B cell (primary cell): Measurements from ENCODE around the gene SIGMAR1. TPM values are rescaled to one million over a fixed set of nuclear protein-coding genes. Genes with fewer than 3 reads are reported as not detected.

ENCODE experiments used
- ATAC-seq: fragments of 200-7000 bp; cut with Tn5 transposase; one replicate; pipeline ENCODE4 v1.10.0; 2021; ENCODE audit warnings: low read depth, mild to moderate bottlenecking, moderate number of reproducible peaks, moderate library complexity
- CTCF ChIA-PET: fragments of 350-600 bp; sonication (Branson Sonifier 250); formaldehyde crosslinking; loops from one replicate; lab custom pipeline; 2021; ENCODE audit warnings: antibody characterized with exemption, inconsistent platforms; lab: Charles Lee
- POLR2A ChIA-PET: fragments of 350-600 bp; sonication (Branson Sonifier 250); formaldehyde crosslinking; loops from one replicate; lab custom pipeline; 2021; ENCODE audit warnings: antibody characterized with exemption; lab: Charles Lee
- DNase-seq: peaks from one replicate; pipeline ENCODE4 v3.0.0; 2013
- H2AFZ ChIP-seq: 2 replicates; pipeline ENCODE4 v1.6.1; 2012; ENCODE audit warnings: mild to moderate bottlenecking, low read depth, low read length; ENCODE audit not compliant: insufficient read depth, poor library complexity, severe bottlenecking
- H3K27ac ChIP-seq, 2 donors: 1 replicate in 1 of 2; 2 replicates in 1 of 2; pipeline ENCODE4 v1.5.1; 2012 to 2013; ENCODE audit warnings: low read length in 2 of 2, mild to moderate bottlenecking in 2 of 2, moderate library complexity in 1 of 2
- H3K27me3 ChIP-seq, 4 experiments: fragments of 200-600 bp in 1 of 4; sonication (generic) in 1 of 4; replicated peaks in 1 of 4; 1 replicate in 2 of 4; 2 replicates in 2 of 4; pipeline versions ENCODE4 v1.6.1 to v1.7.0; 2013 to 2016; ENCODE audit warnings: low read length in 3 of 4, mild to moderate bottlenecking in 2 of 4, mixed read lengths in 1 of 4, moderate library complexity in 1 of 4; ENCODE audit not compliant: insufficient read depth in 4 of 4, control insufficient read depth in 3 of 4; ENCODE audit errors: control extremely low read depth in 1 of 4
- H3K36me3 ChIP-seq, 2 experiments: replicated peaks in 1 of 2; 1 replicate in 1 of 2; 2 replicates in 1 of 2; pipeline versions ENCODE4 v1.6.1 to v1.7.1; 2013; ENCODE audit warnings: low read length in 1 of 2; ENCODE audit not compliant: insufficient read depth in 2 of 2, control insufficient read depth in 1 of 2; ENCODE audit errors: control extremely low read depth in 1 of 2, extremely low read depth in 1 of 2
- H3K4me1 ChIP-seq, 2 donors: fragments of 200-600 bp in 1 of 2; sonication (generic) in 1 of 2; 1 replicate in 1 of 2; 2 replicates in 1 of 2; pipeline versions ENCODE4 v1.5.1 to v1.6.1; 2013 to 2017; ENCODE audit warnings: low read length in 2 of 2; ENCODE audit not compliant: control insufficient read depth in 2 of 2, insufficient read depth in 2 of 2
- H3K4me2 ChIP-seq: replicated peaks from 2 replicates; pipeline ENCODE3; 2012; ENCODE audit warnings: mild to moderate bottlenecking, low read depth, low read length; ENCODE audit not compliant: poor library complexity, severe bottlenecking
- H3K4me3 ChIP-seq, 5 experiments: fragments of 200-600 bp in 1 of 5; sonication (generic) in 1 of 5; 1 replicate in 3 of 5; 2 replicates in 2 of 5; pipeline versions ENCODE4 v1.5.1 to v1.7.0; 2011 to 2016; ENCODE audit warnings: low read length in 4 of 5, mild to moderate bottlenecking in 4 of 5, low read depth in 2 of 5, control low read depth in 1 of 5, moderate library complexity in 1 of 5; ENCODE audit not compliant: insufficient read depth in 1 of 5; ENCODE audit errors: control extremely low read depth in 1 of 5, extremely low read depth in 1 of 5
- H3K79me2 ChIP-seq: fragments of 200-600 bp; sonication (generic); one replicate; pipeline ENCODE4 v1.6.0; 2016; ENCODE audit warnings: low read length; ENCODE audit not compliant: control insufficient read depth, insufficient read depth
- H3K9ac ChIP-seq: fragments of 200-600 bp; sonication (generic); 2 replicates; pipeline ENCODE4 v1.6.1; 2017; ENCODE audit warnings: mild to moderate bottlenecking, low read length, moderate library complexity
- H3K9me3 ChIP-seq, 3 donors: one replicate each; pipeline versions ENCODE4 v1.6.1 to v1.7.1; 2013; ENCODE audit warnings: low read length in 2 of 3; ENCODE audit not compliant: control insufficient read depth in 2 of 3, insufficient read depth in 1 of 3; ENCODE audit errors: control extremely low read depth in 1 of 3
- H4K20me1 ChIP-seq: 2 replicates; pipeline ENCODE4 v1.6.0; 2012; ENCODE audit warnings: mild to moderate bottlenecking, low read length; ENCODE audit not compliant: insufficient read depth, control insufficient read depth, poor library complexity, severe bottlenecking
- H3K27ac Mint-ChIP-seq: one replicate; pipeline ENCODE4 v1.8.0; 2021; ENCODE audit warnings: mixed read lengths
- H3K27me3 Mint-ChIP-seq: one replicate; pipeline ENCODE4 v1.8.0; 2021; ENCODE audit warnings: mixed read lengths
- H3K4me1 Mint-ChIP-seq: one replicate; pipeline ENCODE4 v1.8.0; 2021; ENCODE audit warnings: mixed read lengths
- H3K4me3 Mint-ChIP-seq: one replicate; pipeline ENCODE4 v1.8.0; 2021; ENCODE audit warnings: mixed read lengths
- H3K9me3 Mint-ChIP-seq: one replicate; pipeline ENCODE4 v1.8.0; 2022; ENCODE audit warnings: mixed read lengths; ENCODE audit not compliant: insufficient read depth
- CTCF ChIP-seq: fragments of 200-600 bp; IDR thresholded peaks from one replicate; pipeline ENCODE4 v1.8.0; 2022; ENCODE audit warnings: antibody characterized with exemption, mild to moderate bottlenecking
- EZH2 ChIP-seq: IDR thresholded peaks from 2 replicates; pipeline ENCODE4 v1.6.1; 2012; ENCODE audit warnings: borderline replicate concordance, low read depth, mild to moderate bottlenecking, moderate library complexity, low read length; ENCODE audit not compliant: insufficient read depth, poor library complexity, severe bottlenecking
- WGBS: methylation state at CpG from one replicate; pipeline ENCODE4 v1.1.5; 2013; ENCODE audit warnings: missing lambda C conversion rate; ENCODE audit not compliant: insufficient coverage; 5-methylcytosine and 5-hydroxymethylcytosine counted together
- intact Hi-C: fragments of 100-400 bp; cut with micrococcal nuclease; formaldehyde crosslinking; loops from one replicate; pipeline ENCODE4 v1.10.0; 2022
- polyA plus RNA-seq: library from polyadenylated mRNA; depleted of rRNA; stranded (reverse); fragments of >200 nt; gene quantifications from 2 replicates; pipeline ENCODE4 v1.2.3, GENCODE V29; 2012
- total RNA-seq, 2 donors: library from RNA; stranded (reverse); fragments of 120-200 nt in 1 of 2; gene quantifications; 1 replicate in 1 of 2; 2 replicates in 1 of 2; pipeline versions ENCODE4 v1.2.3 to v1.2.4, GENCODE V29; 2013 to 2022

The SIGMAR1 gene
- total and polyA plus RNA-seq, 2 donors (not counting 1 experiment from before 2014, with no cell fraction given), result 21.4 to 30.7 TPM

GRCh38 chr9:34611811-34612787 is 25.5 kb downstream of the SIGMAR1 start, which contains the start of gene RPP25L:
RPP25L (minus strand) TSS chr9:34612097; CDS start chr9:34611296, 801 bp downstream.
- peak within 1 kb of the TSS; percentile 69 to 97 (median 80) for H3K4me3 ChIP-seq
- ATAC-seq (peak; percentile 95), DNase-seq (peak; percentile 91)
- intact Hi-C loops, result loop anchor here (1.0 to 10.0 kb wide), 11 partner anchors 8 to 797 kb away; partner anchors contain the start of genes ARID3C, DCTN3, DNAI1 and FAM219A
- TF ChIP-seq CTCF (no peak), EZH2 (no peak)
- H4K20me1 ChIP-seq, result no peaks in the 10 kb centered on the region
- H3K9me3 ChIP-seq, result peaks cover 0 to 7% (median 0%) of the 10 kb centered on the region in 3 donors
- no peaks in the 10 kb centered on the region for H3K27me3 Mint-ChIP-seq
- peaks cover 0 to 13% of the 10 kb centered on the region in 2 experiments for H3K36me3 ChIP-seq
- under 1% methylated on average over 77 of the region's 77 CpGs for WGBS
- H2AFZ ChIP-seq, result peak within 1 kb of the TSS; percentile 99
- no peaks in the 10 kb centered on the region for H3K9me3 Mint-ChIP-seq
- peaks cover 9% of the 10 kb centered on the region for H3K79me2 ChIP-seq
- peak within 1 kb of the TSS; percentile 98 for H3K9ac ChIP-seq
- peak within 1 kb of the TSS; percentile 91 for H3K4me3 Mint-ChIP-seq
- peaks cover 22% of the 10 kb centered on the region for H3K4me1 Mint-ChIP-seq
- peak within 1 kb of the TSS; percentile 90 for H3K27ac Mint-ChIP-seq
- H3K4me2 ChIP-seq, result peak within 1 kb of the TSS; percentile 98
- H3K4me1 ChIP-seq, result peaks cover 7 to 21% of the 10 kb centered on the region in 2 donors
- H3K27me3 ChIP-seq, result no peaks in the 10 kb centered on the region
- H3K27ac ChIP-seq, result peak within 1 kb of the TSS; percentile 78 to 87
- ChIA-PET POLR2A (interaction anchor here (1.0 to 2.6 kb wide), 4 partner anchors 8 to 35 kb away, joined by 4 to 10 read pairs (median 7); partner anchors contain the start of genes DCTN3, GALT and SIGMAR1), CTCF (interaction anchor here (0.9 to 8.3 kb wide), 10 partner anchors 8 to 233 kb away, joined by 3 to 150 read pairs (median 4); partner anchors contain the start of genes ARID3C, DCTN3 and SIGMAR1)
